WTC11 (cell line): Measurements from ENCODE around the gene MTFMT. TPM values are rescaled to one million over a fixed set of nuclear protein-coding genes. Genes with fewer than 3 reads are reported as not detected.

ENCODE experiments used
- ATAC-seq: fragments of 200-7000 bp; cut with Tn5 transposase; 2 replicates; pipeline ENCODE4 v1.10.0; 2021; ENCODE audit warnings: mild to moderate bottlenecking, moderate library complexity
- CTCF ChIA-PET: fragments of 300-600 bp; sonication (Branson Sonifier 250); formaldehyde crosslinking; loops from one replicate; lab custom pipeline; 2021; ENCODE audit warnings: antibody characterized with exemption; lab: Charles Lee
- POLR2A ChIA-PET: fragments of 350-600 bp; sonication (Branson Sonifier 250); formaldehyde crosslinking; loops from one replicate; lab custom pipeline; 2021; ENCODE audit warnings: antibody characterized with exemption; lab: Charles Lee
- DNase-seq: peaks from one replicate; pipeline ENCODE4 v3.0.0; 2021; ENCODE audit warnings: low spot score
- H3K27ac Mint-ChIP-seq: 2 replicates; pipeline ENCODE4 v1.8.0; 2021; ENCODE audit warnings: mixed read lengths
- H3K27me3 Mint-ChIP-seq: 2 replicates; pipeline ENCODE4 v1.8.0; 2021; ENCODE audit warnings: low read depth, mild to moderate bottlenecking, moderate library complexity, mixed read lengths
- H3K36me3 Mint-ChIP-seq: 2 replicates; pipeline ENCODE4 v1.8.0; 2021; ENCODE audit warnings: mixed read lengths
- H3K4me1 Mint-ChIP-seq: 2 replicates; pipeline ENCODE4 v1.8.0; 2022; ENCODE audit warnings: mixed read lengths
- H3K4me3 Mint-ChIP-seq: 2 replicates; pipeline ENCODE4 v1.8.0; 2021; ENCODE audit warnings: mild to moderate bottlenecking, moderate library complexity, mixed read lengths
- H3K9me3 Mint-ChIP-seq: 2 replicates; pipeline ENCODE4 v1.8.0; 2021; ENCODE audit warnings: mixed read lengths
- EMX1 ChIP-seq: fragments of 250-450 bp; sonication (Bioruptor Pico); IDR thresholded peaks from 2 replicates; pipeline ENCODE4 v1.8.0; 2021; ENCODE audit warnings: mild to moderate bottlenecking
- ETV6 ChIP-seq: sonication (generic); formaldehyde crosslinking; IDR thresholded peaks from 2 replicates; pipeline ENCODE4 v1.8.1; 2022; ENCODE audit warnings: mild to moderate bottlenecking, missing genetic modification reagents
- FOXP1 ChIP-seq: sonication (generic); formaldehyde crosslinking; IDR thresholded peaks from 2 replicates; pipeline ENCODE4 v1.8.0; 2022; ENCODE audit warnings: missing genetic modification reagents, mild to moderate bottlenecking, moderate library complexity, borderline replicate concordance
- GABPB1 ChIP-seq: sonication (generic); formaldehyde crosslinking; IDR thresholded peaks from 2 replicates; pipeline ENCODE4 v1.8.1; 2023; ENCODE audit warnings: mild to moderate bottlenecking, missing genetic modification reagents
- IRF1 ChIP-seq: sonication (generic); formaldehyde crosslinking; IDR thresholded peaks from 2 replicates; pipeline ENCODE4 v1.8.0; 2023; ENCODE audit warnings: missing genetic modification reagents
- KAT7 ChIP-seq: sonication (generic); formaldehyde crosslinking; IDR thresholded peaks from 2 replicates; pipeline ENCODE4 v1.8.1; 2023; ENCODE audit warnings: missing genetic modification reagents, mild to moderate bottlenecking, borderline replicate concordance
- NR2C2 ChIP-seq: sonication (generic); formaldehyde crosslinking; IDR thresholded peaks from 2 replicates; pipeline ENCODE4 v1.8.0; 2022; ENCODE audit warnings: mild to moderate bottlenecking, missing genetic modification reagents
- PRRX2 ChIP-seq: fragments of 250-450 bp; sonication (Bioruptor Pico); IDR thresholded peaks from 2 replicates; pipeline ENCODE4 v1.8.0; 2021; ENCODE audit warnings: mild to moderate bottlenecking
- SMAD4 ChIP-seq: sonication (generic); formaldehyde crosslinking; IDR thresholded peaks from 2 replicates; pipeline ENCODE4 v1.8.0; 2022; ENCODE audit warnings: mild to moderate bottlenecking, missing genetic modification reagents
- TCF7 ChIP-seq: sonication (generic); formaldehyde crosslinking; IDR thresholded peaks from 2 replicates; pipeline ENCODE4 v1.8.0; 2022; ENCODE audit warnings: mild to moderate bottlenecking, low read depth, missing genetic modification reagents, moderate library complexity
- TEAD1 ChIP-seq: sonication (generic); formaldehyde crosslinking; IDR thresholded peaks from 2 replicates; pipeline ENCODE4 v1.8.0; 2022; ENCODE audit warnings: mild to moderate bottlenecking, missing genetic modification reagents
- TEAD4 ChIP-seq: sonication (generic); formaldehyde crosslinking; IDR thresholded peaks from 2 replicates; pipeline ENCODE4 v1.8.0; 2022; ENCODE audit warnings: mild to moderate bottlenecking, missing genetic modification reagents
- TP53 ChIP-seq: sonication (generic); formaldehyde crosslinking; IDR thresholded peaks from 2 replicates; pipeline ENCODE4 v1.8.1; 2023; ENCODE audit warnings: mild to moderate bottlenecking, missing genetic modification reagents
- USF1 ChIP-seq: sonication (generic); formaldehyde crosslinking; IDR thresholded peaks from 2 replicates; pipeline ENCODE4 v1.8.0; 2022; ENCODE audit warnings: mild to moderate bottlenecking, missing genetic modification reagents
- ZNF121 ChIP-seq: sonication (generic); formaldehyde crosslinking; IDR thresholded peaks from 2 replicates; pipeline ENCODE4 v1.8.0; 2023; ENCODE audit warnings: missing genetic modification reagents
- ZNF263 ChIP-seq: sonication (generic); formaldehyde crosslinking; IDR thresholded peaks from 2 replicates; pipeline ENCODE4 v1.8.1; 2022; ENCODE audit warnings: low read depth, mild to moderate bottlenecking, moderate library complexity, missing genetic modification reagents
- total RNA-seq: library from RNA; stranded (reverse); gene quantifications from 3 replicates; pipeline ENCODE4 v1.2.3, GENCODE V29; 2021
- TF ChIP-seq, protein P1 (sequence below): fragments of 250-450 bp; sonication (Bioruptor Pico); IDR thresholded peaks from 2 replicates; pipeline ENCODE4 v1.9.0; 2021; ENCODE audit warnings: moderate library complexity, mild to moderate bottlenecking, inconsistent platforms, borderline replicate concordance
- TF ChIP-seq, protein P2 (sequence below): sonication (generic); formaldehyde crosslinking; conservative IDR thresholded peaks from 2 replicates; pipeline ENCODE4 v1.8.1; 2022; ENCODE audit warnings: mild to moderate bottlenecking, missing genetic modification reagents
- TF ChIP-seq, protein P3 (sequence below): sonication (generic); formaldehyde crosslinking; conservative IDR thresholded peaks from 2 replicates; pipeline ENCODE4 v1.8.1; 2023; ENCODE audit warnings: mild to moderate bottlenecking, low read depth, missing genetic modification reagents, moderate library complexity
- TF ChIP-seq, protein P4 (sequence below): fragments of 200-600 bp; IDR thresholded peaks from 2 replicates; pipeline ENCODE4 v1.8.0; 2022; ENCODE audit warnings: antibody characterized with exemption
- TF ChIP-seq, protein P5 (sequence below): sonication (generic); formaldehyde crosslinking; IDR thresholded peaks from 2 replicates; pipeline ENCODE4 v1.8.1; 2023; ENCODE audit warnings: mild to moderate bottlenecking, missing genetic modification reagents
- TF ChIP-seq, protein P6 (sequence below): sonication (generic); formaldehyde crosslinking; IDR thresholded peaks from 2 replicates; pipeline ENCODE4 v1.8.1; 2023; ENCODE audit warnings: mild to moderate bottlenecking, missing genetic modification reagents, moderate library complexity

Gene MTFMT
- total RNA-seq, 1 experiment from 2014 or later, result 26.7 TPM

GRCh38 chr15:64985366-64986033, 43.9 kb downstream of the MTFMT start:
- peaks cover 22% of the 10 kb centered on the region for H3K4me1 Mint-ChIP-seq
- TF ChIP-seq, protein P1, sequence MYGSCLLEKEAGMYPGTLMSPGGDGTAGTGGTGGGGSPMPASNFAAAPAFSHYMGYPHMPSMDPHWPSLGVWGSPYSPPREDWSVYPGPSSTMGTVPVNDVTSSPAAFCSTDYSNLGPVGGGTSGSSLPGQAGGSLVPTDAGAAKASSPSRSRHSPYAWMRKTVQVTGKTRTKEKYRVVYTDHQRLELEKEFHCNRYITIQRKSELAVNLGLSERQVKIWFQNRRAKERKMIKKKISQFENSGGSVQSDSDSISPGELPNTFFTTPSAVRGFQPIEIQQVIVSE (CRISPR knock-in tag), result no peak
- TF ChIP-seq, protein P2, sequence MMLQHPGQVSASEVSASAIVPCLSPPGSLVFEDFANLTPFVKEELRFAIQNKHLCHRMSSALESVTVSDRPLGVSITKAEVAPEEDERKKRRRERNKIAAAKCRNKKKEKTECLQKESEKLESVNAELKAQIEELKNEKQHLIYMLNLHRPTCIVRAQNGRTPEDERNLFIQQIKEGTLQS, result no peak
- TF ChIP-seq TP53 (CRISPR knock-in tag) (no peak), SMAD4 (no peak), TEAD4 (no peak), EMX1 (CRISPR knock-in tag) (no peak), KAT7 (no peak), ZNF121 (no peak), TEAD1 (no peak), GABPB1 (CRISPR knock-in tag) (no peak), IRF1 (no peak), USF1 (no peak)
- TF ChIP-seq, protein P3, sequence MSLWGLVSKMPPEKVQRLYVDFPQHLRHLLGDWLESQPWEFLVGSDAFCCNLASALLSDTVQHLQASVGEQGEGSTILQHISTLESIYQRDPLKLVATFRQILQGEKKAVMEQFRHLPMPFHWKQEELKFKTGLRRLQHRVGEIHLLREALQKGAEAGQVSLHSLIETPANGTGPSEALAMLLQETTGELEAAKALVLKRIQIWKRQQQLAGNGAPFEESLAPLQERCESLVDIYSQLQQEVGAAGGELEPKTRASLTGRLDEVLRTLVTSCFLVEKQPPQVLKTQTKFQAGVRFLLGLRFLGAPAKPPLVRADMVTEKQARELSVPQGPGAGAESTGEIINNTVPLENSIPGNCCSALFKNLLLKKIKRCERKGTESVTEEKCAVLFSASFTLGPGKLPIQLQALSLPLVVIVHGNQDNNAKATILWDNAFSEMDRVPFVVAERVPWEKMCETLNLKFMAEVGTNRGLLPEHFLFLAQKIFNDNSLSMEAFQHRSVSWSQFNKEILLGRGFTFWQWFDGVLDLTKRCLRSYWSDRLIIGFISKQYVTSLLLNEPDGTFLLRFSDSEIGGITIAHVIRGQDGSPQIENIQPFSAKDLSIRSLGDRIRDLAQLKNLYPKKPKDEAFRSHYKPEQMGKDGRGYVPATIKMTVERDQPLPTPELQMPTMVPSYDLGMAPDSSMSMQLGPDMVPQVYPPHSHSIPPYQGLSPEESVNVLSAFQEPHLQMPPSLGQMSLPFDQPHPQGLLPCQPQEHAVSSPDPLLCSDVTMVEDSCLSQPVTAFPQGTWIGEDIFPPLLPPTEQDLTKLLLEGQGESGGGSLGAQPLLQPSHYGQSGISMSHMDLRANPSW (CRISPR knock-in tag), result no peak
- TF ChIP-seq, protein P4, sequence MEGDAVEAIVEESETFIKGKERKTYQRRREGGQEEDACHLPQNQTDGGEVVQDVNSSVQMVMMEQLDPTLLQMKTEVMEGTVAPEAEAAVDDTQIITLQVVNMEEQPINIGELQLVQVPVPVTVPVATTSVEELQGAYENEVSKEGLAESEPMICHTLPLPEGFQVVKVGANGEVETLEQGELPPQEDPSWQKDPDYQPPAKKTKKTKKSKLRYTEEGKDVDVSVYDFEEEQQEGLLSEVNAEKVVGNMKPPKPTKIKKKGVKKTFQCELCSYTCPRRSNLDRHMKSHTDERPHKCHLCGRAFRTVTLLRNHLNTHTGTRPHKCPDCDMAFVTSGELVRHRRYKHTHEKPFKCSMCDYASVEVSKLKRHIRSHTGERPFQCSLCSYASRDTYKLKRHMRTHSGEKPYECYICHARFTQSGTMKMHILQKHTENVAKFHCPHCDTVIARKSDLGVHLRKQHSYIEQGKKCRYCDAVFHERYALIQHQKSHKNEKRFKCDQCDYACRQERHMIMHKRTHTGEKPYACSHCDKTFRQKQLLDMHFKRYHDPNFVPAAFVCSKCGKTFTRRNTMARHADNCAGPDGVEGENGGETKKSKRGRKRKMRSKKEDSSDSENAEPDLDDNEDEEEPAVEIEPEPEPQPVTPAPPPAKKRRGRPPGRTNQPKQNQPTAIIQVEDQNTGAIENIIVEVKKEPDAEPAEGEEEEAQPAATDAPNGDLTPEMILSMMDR, result no peak
- ChIA-PET POLR2A (no interaction called here), CTCF (interaction anchor here (0.7 to 1.4 kb wide), 2 partner anchors 116 to 257 kb away, joined by 3 read pairs; no protein-coding TSS in a partner anchor)
- ATAC-seq, result no peak
- DNase-seq, result no peak
- H3K36me3 Mint-ChIP-seq, result 0 out of 2 replicates have a peak, but pooled peaks cover 8% of the 10 kb centered on the region
- no peaks in the 10 kb centered on the region for H3K27me3 Mint-ChIP-seq
- no peak overlapping the region for H3K4me3 Mint-ChIP-seq
- H3K9me3 Mint-ChIP-seq, result no peaks in the 10 kb centered on the region
- no peak overlapping the region for H3K27ac Mint-ChIP-seq

GRCh38 chr15:64982472-64982871, 47.0 kb downstream of the MTFMT start:
- TF ChIP-seq ZNF263 (no peak), IRF1 (no peak), SMAD4 (no peak), FOXP1 (CRISPR knock-in tag) (no peak), PRRX2 (CRISPR knock-in tag) (no peak), NR2C2 (CRISPR knock-in tag) (no peak), ETV6 (CRISPR knock-in tag) (no peak), TCF7 (CRISPR knock-in tag) (no peak)
- TF ChIP-seq, protein P5, sequence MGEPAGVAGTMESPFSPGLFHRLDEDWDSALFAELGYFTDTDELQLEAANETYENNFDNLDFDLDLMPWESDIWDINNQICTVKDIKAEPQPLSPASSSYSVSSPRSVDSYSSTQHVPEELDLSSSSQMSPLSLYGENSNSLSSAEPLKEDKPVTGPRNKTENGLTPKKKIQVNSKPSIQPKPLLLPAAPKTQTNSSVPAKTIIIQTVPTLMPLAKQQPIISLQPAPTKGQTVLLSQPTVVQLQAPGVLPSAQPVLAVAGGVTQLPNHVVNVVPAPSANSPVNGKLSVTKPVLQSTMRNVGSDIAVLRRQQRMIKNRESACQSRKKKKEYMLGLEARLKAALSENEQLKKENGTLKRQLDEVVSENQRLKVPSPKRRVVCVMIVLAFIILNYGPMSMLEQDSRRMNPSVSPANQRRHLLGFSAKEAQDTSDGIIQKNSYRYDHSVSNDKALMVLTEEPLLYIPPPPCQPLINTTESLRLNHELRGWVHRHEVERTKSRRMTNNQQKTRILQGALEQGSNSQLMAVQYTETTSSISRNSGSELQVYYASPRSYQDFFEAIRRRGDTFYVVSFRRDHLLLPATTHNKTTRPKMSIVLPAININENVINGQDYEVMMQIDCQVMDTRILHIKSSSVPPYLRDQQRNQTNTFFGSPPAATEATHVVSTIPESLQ (CRISPR knock-in tag), result no peak
- TF ChIP-seq, protein P6, sequence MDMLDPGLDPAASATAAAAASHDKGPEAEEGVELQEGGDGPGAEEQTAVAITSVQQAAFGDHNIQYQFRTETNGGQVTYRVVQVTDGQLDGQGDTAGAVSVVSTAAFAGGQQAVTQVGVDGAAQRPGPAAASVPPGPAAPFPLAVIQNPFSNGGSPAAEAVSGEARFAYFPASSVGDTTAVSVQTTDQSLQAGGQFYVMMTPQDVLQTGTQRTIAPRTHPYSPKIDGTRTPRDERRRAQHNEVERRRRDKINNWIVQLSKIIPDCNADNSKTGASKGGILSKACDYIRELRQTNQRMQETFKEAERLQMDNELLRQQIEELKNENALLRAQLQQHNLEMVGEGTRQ, result no peak
- ChIA-PET CTCF (no interaction called here), POLR2A (no interaction called here)
- ATAC-seq (no peak), DNase-seq (no peak)
- H3K27me3 Mint-ChIP-seq, result no peaks in the 10 kb centered on the region
- H3K4me3 Mint-ChIP-seq, result no peak overlapping the region
- H3K36me3 Mint-ChIP-seq, result peaks cover 11% of the 10 kb centered on the region
- H3K4me1 Mint-ChIP-seq, result peaks cover 28% of the 10 kb centered on the region
- no peaks in the 10 kb centered on the region for H3K9me3 Mint-ChIP-seq
- H3K27ac Mint-ChIP-seq, result no peak overlapping the region
